HG03571 (cell line): ENCODE results near the gene PRDM5.
"Not testable (repeated sequence)": the region's sequence is repeated elsewhere in the genome, so short reads cannot be mapped to it uniquely, and the experiment has no call there.

ENCODE experiments used
- ATAC-seq: cut with Tn5 transposase; IDR thresholded peaks from one replicate; pipeline ENCODE4 v1.9.1; 2021; ENCODE audit not compliant: unreplicated experiment

The PRDM5 gene

DNA sequence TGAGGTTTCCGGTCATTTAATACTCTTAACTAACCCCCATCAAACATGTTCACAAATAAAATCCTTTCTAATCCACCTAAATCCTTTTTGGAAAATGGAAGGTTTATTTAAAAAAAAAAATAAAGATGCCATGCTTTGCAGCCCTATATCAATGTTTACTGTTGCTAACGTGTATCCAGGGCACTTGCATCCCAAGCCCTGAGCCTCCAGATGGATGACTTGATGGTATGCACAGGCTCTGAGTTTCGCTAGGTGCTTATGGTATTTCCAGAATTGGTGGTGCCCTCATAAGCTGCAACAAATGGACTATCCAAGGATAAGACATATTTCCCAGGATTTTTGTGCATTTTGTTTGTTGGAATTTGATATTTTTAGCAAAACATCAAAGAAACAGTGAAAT, 257.7 kb downstream of the PRDM5 start:
- no peak for ATAC-seq

DNA sequence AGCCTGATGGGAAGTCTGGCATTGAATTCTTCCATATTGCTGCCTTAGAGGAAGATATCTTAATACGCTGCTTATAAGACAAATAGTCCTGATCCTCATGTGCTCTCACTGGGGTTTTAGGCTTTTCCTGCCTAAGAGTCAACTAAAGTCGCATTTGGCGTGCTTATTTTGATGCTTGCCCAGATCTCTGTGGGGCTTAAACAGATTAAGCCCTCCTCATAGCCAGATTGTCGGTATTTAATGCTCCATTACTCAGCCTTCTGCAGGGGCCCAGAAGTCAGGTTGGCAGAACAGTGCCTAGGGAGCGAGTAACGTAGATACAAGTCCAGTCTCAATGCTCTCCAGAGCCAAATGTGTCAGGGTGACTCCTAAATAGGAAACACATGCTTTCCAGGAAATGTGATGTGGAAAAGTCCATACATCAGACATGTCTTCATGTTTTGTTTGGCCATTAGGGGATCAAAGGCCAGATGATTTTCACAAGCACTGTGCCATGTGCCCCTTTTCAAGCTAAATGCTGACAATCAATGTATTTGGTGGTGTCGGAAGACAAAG, 262.8 kb downstream of the PRDM5 start:
- no peak for ATAC-seq

DNA sequence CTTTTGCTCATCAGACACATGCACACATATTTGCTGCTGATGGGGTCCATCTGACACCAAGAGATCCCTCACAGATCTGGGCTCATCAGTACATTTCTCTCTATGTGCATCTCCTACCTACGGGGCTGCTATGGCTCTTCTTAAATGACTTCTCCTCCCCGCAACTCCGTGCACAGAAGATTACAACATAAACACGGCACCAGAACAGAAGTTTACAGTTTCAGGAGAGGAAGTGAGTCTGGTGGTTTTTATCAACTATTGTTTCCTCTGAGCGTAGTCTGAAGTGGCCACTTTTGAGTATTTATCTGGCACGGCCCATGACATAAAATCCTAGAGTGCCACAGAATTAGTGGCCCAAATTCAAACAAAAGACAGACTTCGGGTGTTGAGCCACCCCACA, 263.8 kb downstream of the PRDM5 start:
- no peak for ATAC-seq

DNA sequence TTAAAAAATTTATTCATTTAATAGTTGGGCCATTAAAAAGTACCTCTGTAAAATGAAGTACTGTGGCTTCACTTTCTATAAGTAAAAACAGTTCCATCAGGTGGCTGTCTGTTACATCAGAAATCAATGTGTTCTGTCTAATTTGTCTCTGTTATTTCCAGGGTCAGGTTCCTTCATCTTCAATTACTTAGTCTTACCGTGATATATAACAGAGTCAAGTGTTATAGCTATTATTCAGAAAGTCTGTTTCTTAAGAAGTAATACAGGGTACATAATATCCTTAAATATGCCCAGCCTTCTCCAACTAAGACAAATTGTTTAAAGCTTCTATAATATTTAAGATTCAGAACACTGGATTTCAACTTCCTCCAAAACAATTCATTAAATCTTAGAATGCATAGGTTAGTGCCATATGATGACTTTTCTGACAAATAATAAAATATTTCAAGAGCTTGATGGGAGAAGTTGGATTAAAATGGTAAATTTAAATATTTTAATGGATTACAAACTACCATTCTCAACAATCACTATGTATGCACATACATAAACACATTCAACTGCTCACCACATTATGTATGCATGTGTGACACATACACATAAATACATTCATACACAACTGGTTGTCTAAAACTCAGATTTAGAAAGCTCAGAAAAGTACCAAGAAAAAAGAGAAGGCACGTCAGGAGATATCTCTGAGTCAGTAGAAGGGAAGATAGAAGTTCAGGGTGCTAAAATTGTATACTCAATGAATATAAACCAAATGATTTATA, 268.5 kb downstream of the PRDM5 start:
- ATAC-seq: no peak

DNA sequence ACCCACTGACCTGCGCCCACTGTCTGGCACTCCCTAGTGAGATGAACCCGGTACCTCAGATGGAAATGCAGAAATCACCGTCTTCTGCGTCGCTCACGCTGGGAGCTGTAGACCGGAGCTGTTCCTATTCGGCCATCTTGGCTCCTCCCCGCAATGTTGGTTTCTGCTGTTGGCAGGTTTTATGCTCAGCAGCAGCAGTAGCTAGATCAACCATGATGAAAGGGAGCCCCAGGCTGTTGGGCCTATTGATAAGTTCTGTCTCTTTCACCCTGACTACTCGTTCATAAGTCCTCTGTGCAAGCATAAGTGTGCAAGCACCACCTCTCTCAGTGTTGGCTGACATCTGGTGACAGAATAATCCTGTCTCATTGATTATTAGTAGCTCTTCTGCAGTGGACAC, 274.2 kb downstream of the PRDM5 start:
- ATAC-seq: not testable (repeated sequence)
